ENCODE data around the gene INSM1.

GRCh38 chr20:20371083-20371482 lies 3.2 kb downstream of the INSM1 start:
- TF ChIP-seq CTCF (IDR thresholded peaks at IDR 0.05) (no peak), POLR2AphosphoS5 (IDR thresholded peaks at IDR 0.05; ENCODE audit: low read depth, low read length) (no peak)
